KMS-11 (cell line): ENCODE data around the gene SSBP2.

Experiments
- H2AFZ ChIP-seq: fragments of 200-600 bp; sonication (generic); 2 replicates; pipeline ENCODE4 v1.6.1; 2016; ENCODE audit warnings: antibody characterized with exemption, mixed run types, low read depth
- H3K27ac ChIP-seq: fragments of 200-600 bp; sonication (generic); 2 replicates; pipeline ENCODE4 v1.6.1; 2016; ENCODE audit warnings: mild to moderate bottlenecking, mixed run types
- H3K27me3 ChIP-seq: fragments of 200-600 bp; sonication (generic); 2 replicates; pipeline ENCODE4 v1.6.1; 2017; ENCODE audit warnings: mild to moderate bottlenecking, low read depth, mixed run types, moderate library complexity; ENCODE audit not compliant: insufficient read depth
- H3K36me3 ChIP-seq: fragments of 200-600 bp; sonication (generic); 2 replicates; pipeline ENCODE4 v1.6.1; 2017; ENCODE audit warnings: mild to moderate bottlenecking, mixed run types; ENCODE audit not compliant: insufficient read depth
- H3K4me1 ChIP-seq: fragments of 200-600 bp; sonication (generic); 2 replicates; pipeline ENCODE4 v1.6.1; 2016; ENCODE audit warnings: mild to moderate bottlenecking, low read depth, mixed run types; ENCODE audit not compliant: poor library complexity, severe bottlenecking
- H3K4me2 ChIP-seq: fragments of 200-600 bp; sonication (generic); 2 replicates; pipeline ENCODE4 v1.7.0; 2016; ENCODE audit warnings: mild to moderate bottlenecking, mixed run types
- H3K4me3 ChIP-seq: fragments of 200-600 bp; sonication (generic); IDR thresholded peaks from 2 replicates; pipeline ENCODE4 v1.6.1; 2017; ENCODE audit warnings: low read depth, low read length, mixed read lengths; ENCODE audit not compliant: insufficient read depth
- H3K79me2 ChIP-seq: fragments of 200-600 bp; sonication (generic); 2 replicates; pipeline ENCODE4 v1.6.1; 2016; ENCODE audit warnings: low read depth, mixed run types; ENCODE audit not compliant: insufficient read depth
- H3K9ac ChIP-seq: fragments of 200-600 bp; sonication (generic); 2 replicates; pipeline ENCODE4 v1.6.1; 2016; ENCODE audit warnings: mild to moderate bottlenecking, mixed run types
- H4K20me1 ChIP-seq: fragments of 200-600 bp; sonication (generic); 2 replicates; pipeline ENCODE4 v1.6.1; 2016; ENCODE audit warnings: mild to moderate bottlenecking, mixed run types; ENCODE audit not compliant: insufficient read depth
- CTCF ChIP-seq: fragments of 200-600 bp; sonication (generic); conservative IDR thresholded peaks from 2 replicates; pipeline ENCODE4 v1.6.1; 2017; ENCODE audit warnings: low read depth, mild to moderate bottlenecking, antibody characterized with exemption, low read length, moderate library complexity, mixed read lengths

SSBP2 gene

GRCh38 chr5:81762853-81763252 lies 12.0 kb upstream of the SSBP2 start:
- Histone ChIP-seq H4K20me1 (no peaks in the 10 kb centered on the region), H3K27me3 (no peaks in the 10 kb centered on the region), H3K4me2 (no peak overlapping the region), H3K79me2 (no peaks in the 10 kb centered on the region), H3K27ac (no peak overlapping the region), H3K36me3 (no peaks in the 10 kb centered on the region), H2AFZ (no peak overlapping the region), H3K9ac (no peak overlapping the region), H3K4me3 (no peak overlapping the region), H3K4me1 (peaks cover 15% of the 10 kb centered on the region)
- no peak for TF ChIP-seq CTCF

- no peak overlapping the region for H3K27ac ChIP-seq
Observed at GRCh38 chr5:81762401-81762800, 11.5 kb upstream of the SSBP2 start.

GRCh38 chr5:81761970-81762369 lies 11.1 kb upstream of the SSBP2 start:
- no peak overlapping the region for H3K4me2 ChIP-seq
- no peaks in the 10 kb centered on the region for H3K79me2 ChIP-seq
- H3K27me3 ChIP-seq = no peaks in the 10 kb centered on the region
- no peak for TF ChIP-seq CTCF
- H2AFZ ChIP-seq = no peak overlapping the region
- H3K27ac ChIP-seq = no peak overlapping the region
- H3K36me3 ChIP-seq = no peaks in the 10 kb centered on the region
- H3K4me3 ChIP-seq = no peak overlapping the region
- H3K9ac ChIP-seq = no peak overlapping the region
- H3K4me1 ChIP-seq = peaks cover 15% of the 10 kb centered on the region
- no peaks in the 10 kb centered on the region for H4K20me1 ChIP-seq

More at GRCh38 chr5:81762401-81762800, 11.5 kb upstream of the SSBP2 start:
- Histone ChIP-seq H3K4me3 (no peak overlapping the region), H3K36me3 (no peaks in the 10 kb centered on the region), H2AFZ (no peak overlapping the region), H4K20me1 (no peaks in the 10 kb centered on the region), H3K4me1 (peaks cover 15% of the 10 kb centered on the region), H3K79me2 (no peaks in the 10 kb centered on the region), H3K9ac (no peak overlapping the region), H3K4me2 (no peak overlapping the region), H3K27me3 (no peaks in the 10 kb centered on the region)
- TF ChIP-seq CTCF = no peak

DNA sequence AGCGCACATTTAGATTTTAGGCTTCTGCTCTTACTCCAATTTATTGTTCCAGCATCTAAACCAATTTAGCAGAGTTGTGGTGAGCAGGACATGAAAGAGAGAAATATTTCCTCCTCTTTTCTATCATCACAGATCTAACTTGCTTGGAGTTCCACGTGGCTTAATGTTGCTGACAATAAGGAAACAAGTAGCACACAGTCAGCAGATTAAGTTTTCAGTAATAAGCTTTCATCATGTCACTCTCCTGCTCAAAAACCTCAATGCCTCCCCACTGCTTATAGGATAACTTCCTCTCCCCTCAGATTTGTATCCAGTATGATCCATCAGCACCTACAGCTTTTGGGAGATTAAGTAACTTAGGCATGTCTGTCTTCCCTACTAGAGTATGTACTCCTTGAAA lies 10.4 kb upstream of the SSBP2 start:
- Histone ChIP-seq H3K27me3 (no peaks in the 10 kb centered on the region), H3K4me3 (no peak overlapping the region), H3K27ac (no peak overlapping the region), H3K4me2 (peak overlapping the region; percentile 56; the same call in 1 of the 2 replicates), H2AFZ (peak overlapping the region; percentile 58), H3K4me1 (peaks cover 15% of the 10 kb centered on the region), H3K9ac (no peak overlapping the region), H4K20me1 (no peaks in the 10 kb centered on the region), H3K36me3 (no peaks in the 10 kb centered on the region), H3K79me2 (no peaks in the 10 kb centered on the region)
- no peak for TF ChIP-seq CTCF
